ENCODE results near the gene MMS19.

Gene MMS19

DNA sequence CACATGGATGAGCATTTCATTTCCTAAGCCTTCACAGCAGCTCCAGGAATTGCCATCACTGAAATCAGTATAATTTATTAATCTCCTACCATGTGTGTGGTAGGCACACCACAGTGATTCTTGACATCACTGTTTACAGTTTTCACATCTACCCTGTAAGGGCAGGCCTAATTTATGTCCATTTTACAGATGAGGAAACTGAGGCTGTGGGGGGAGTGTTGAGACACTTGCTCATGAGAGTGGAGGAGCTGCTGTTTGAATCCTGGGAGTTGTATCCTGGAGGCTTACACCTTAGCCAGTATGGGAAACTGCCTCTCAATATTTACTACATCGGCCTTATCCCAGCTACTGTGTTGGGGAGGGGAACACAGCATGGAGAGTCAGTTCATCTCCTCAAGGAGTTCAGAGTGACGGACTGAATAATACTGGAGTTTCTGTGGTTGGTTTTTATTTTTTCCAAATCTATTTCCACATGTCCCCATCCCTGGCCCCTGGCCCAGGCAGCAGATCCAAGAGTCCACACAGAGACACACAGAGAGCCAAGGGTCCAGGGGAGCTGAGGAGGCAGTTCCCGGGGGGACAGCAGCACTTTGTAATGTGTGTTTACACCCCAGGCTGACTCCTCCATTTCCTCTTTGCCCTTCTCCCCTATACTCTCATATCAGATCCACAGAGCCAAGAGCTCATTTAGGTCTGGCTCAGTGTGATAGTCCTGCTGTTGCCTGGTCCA lies 13.7 kb upstream of the MMS19 start:
- TF ChIP-seq, protein P1, sequence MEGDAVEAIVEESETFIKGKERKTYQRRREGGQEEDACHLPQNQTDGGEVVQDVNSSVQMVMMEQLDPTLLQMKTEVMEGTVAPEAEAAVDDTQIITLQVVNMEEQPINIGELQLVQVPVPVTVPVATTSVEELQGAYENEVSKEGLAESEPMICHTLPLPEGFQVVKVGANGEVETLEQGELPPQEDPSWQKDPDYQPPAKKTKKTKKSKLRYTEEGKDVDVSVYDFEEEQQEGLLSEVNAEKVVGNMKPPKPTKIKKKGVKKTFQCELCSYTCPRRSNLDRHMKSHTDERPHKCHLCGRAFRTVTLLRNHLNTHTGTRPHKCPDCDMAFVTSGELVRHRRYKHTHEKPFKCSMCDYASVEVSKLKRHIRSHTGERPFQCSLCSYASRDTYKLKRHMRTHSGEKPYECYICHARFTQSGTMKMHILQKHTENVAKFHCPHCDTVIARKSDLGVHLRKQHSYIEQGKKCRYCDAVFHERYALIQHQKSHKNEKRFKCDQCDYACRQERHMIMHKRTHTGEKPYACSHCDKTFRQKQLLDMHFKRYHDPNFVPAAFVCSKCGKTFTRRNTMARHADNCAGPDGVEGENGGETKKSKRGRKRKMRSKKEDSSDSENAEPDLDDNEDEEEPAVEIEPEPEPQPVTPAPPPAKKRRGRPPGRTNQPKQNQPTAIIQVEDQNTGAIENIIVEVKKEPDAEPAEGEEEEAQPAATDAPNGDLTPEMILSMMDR (IDR thresholded peaks at IDR 0.05; ENCODE audit: control insufficient read depth, extremely low read depth, insufficient read depth), result no peak
- H3K4me3 ChIP-seq (ENCODE audit: low read depth, low read length), result no peak overlapping the region
- no peak for DNase-seq (ENCODE audit: low read depth)

DNA sequence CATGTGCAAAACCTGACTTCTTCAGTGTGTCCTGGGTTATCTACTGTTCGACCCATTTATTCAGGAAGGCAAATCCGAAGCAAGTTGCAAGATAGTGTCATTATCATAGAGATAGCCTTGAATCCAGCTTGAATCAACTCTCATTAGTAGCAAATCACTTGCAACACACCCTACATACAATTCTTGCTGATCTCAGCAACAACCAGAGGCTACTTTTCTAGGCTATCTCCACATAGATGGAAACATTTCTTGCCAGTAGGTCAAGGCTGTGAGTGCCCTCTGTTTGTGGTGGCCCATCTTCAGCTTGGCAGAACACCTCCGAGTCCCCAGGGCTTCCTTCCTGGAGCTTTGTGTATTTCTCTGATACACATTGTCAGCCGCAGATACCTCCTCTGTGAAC lies 12.5 kb upstream of the MMS19 start:
- no peak overlapping the region for H3K4me3 ChIP-seq (ENCODE audit: low read depth, low read length)
- DNase-seq (ENCODE audit: low read depth), result no peak
- TF ChIP-seq, protein P1 (IDR thresholded peaks at IDR 0.05; ENCODE audit: control insufficient read depth, extremely low read depth, insufficient read depth), result no peak

DNA sequence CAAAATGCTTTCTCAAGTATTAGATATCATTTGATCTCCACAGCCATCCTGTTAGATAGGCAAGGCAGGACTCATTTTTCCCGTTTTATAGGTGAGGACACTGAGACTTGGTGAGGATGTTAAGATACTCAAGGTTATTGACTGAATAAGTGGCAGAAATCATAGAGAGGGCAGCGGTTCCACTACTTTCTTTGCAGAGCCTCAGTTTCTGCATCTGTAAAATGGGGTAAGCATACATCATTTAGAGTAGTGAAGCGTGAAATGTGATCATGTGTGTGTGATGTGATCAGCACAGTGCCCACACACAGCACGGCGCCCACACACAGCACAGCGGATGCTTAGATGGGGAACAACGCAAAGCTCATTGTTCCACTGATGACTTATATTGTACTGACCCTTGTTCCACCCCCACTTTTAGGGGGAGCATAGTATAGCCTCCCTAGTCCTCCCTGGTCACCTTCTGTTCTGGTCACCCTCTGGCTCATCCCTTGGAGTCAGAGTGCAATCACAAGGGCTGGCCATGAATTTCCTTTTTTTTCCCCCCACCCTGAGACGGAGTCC lies 11.0 kb upstream of the MMS19 start:
- H3K4me3 ChIP-seq (ENCODE audit: low read depth, low read length), result no peak overlapping the region
- TF ChIP-seq, protein P1 (IDR thresholded peaks at IDR 0.05; ENCODE audit: control insufficient read depth, extremely low read depth, insufficient read depth), result no peak

DNA sequence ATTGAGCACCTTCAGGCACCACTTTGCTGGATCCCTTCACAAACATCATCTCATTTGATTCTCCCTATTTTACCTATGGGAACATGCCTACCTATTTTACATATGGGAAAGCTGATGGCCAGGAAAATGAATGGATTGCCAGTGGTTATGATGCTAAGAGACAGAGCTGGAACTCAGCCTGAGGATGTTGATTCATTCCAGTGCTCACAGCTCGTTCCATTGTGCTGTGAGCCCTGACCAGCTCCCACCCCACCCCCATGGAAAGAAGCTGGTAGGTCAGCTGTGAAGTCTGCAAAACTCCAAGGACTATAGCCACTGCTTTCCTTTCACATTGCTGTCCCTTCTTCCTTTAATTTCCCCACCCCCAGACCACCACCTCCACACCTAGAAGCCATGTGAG lies 10.1 kb upstream of the MMS19 start:
- TF ChIP-seq, protein P1 (IDR thresholded peaks at IDR 0.05; ENCODE audit: control insufficient read depth, extremely low read depth, insufficient read depth), result no peak
- DNase-seq (ENCODE audit: low read depth), result no peak
- H3K4me3 ChIP-seq (ENCODE audit: low read depth, low read length), result no peak overlapping the region

More for the DNA sequence above, 11.0 kb upstream of the MMS19 start:
- no peak for DNase-seq (ENCODE audit: low read depth)

DNA sequence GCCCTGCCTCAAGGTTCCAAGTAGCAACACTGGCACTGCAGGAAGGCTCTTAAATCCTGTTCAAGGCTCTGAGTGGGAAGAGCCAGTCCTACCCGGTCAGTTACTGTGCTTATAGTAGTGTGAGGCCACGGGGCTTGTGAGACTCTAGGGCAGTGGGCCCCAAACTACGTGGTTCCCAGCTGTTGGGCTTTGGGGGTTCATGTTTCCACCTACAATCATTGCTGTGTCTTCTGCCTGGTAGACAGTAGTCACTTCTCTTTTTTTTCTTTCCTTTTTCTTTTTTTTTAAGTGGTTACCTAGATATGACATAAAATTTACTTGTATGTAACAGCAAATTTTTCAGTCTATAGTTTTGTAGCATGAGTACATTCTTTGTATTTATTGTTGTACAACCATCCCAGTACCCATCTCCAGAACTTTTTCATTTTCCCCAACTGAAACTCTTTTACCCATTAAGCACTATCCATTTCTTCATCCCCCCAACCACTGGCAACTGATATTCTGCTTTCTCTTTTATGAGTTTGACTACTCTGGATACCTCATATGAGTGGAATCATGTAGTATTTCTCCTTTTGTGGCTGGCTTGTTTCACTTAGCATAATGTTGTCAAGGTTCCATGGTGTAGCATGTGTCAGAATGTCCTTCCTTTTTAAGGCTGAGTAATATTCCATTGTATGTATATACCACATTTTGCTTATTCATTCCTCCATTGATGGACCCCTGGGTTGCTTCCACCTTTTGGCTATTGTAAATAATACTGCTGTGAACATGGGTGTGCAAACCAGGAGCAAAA lies 8.2 kb upstream of the MMS19 start:
- TF ChIP-seq, protein P1 (IDR thresholded peaks at IDR 0.05; ENCODE audit: control insufficient read depth, extremely low read depth, insufficient read depth), result no peak
- H3K4me3 ChIP-seq (ENCODE audit: low read depth, low read length), result no peak overlapping the region
- DNase-seq (ENCODE audit: low read depth), result no peak

DNA sequence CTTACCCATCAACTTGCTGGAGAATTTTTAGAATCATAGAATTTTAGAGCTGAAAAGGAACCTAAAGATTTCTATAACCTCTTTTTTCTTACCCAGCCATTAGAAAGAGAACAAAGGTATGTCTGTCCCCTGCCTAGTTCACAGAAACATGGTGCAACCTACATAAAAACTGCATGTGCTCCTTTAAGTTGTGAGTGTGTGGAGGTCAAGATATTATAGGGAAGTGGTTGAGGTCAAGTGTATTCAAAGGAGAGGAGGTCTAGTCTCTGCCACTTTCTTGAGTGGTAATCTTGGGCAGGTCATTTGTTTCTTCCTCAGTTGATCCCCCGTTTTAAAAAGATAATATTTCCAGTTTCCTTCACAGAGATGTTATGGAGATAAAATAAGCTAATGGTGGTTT lies 6.9 kb upstream of the MMS19 start:
- TF ChIP-seq, protein P1 (IDR thresholded peaks at IDR 0.05; ENCODE audit: control insufficient read depth, extremely low read depth, insufficient read depth), result no peak
- no peak overlapping the region for H3K4me3 ChIP-seq (ENCODE audit: low read depth, low read length)
- DNase-seq (ENCODE audit: low read depth), result no peak
